HepG2 (cell line): ENCODE results near the gene NELL1.

Experiments
- NFIC ChIP-seq: IDR thresholded peaks from 2 replicates; pipeline ENCODE4 v1.6.1; 2012; ENCODE audit warnings: mild to moderate bottlenecking, low read length, inconsistent platforms
- SETDB1 ChIP-seq: sonication (generic); formaldehyde crosslinking; IDR thresholded peaks from 2 replicates; pipeline ENCODE4 v1.5.1; 2020; ENCODE audit warnings: missing genetic modification reagents, mild to moderate bottlenecking, borderline replicate concordance
- SRF ChIP-seq: IDR thresholded peaks from 2 replicates; pipeline ENCODE4 v1.6.1; 2011; ENCODE audit warnings: mild to moderate bottlenecking, low read depth, low read length, moderate library complexity
- ZNF660 ChIP-seq: sonication (generic); formaldehyde crosslinking; IDR thresholded peaks from 2 replicates; pipeline ENCODE4 v1.5.1; 2020; ENCODE audit warnings: mild to moderate bottlenecking, low read depth, missing genetic modification reagents, borderline replicate concordance
- TF ChIP-seq, protein P1 (sequence below): sonication (generic); formaldehyde crosslinking; IDR thresholded peaks from 2 replicates; pipeline ENCODE4 v1.5.0; 2020; ENCODE audit warnings: mild to moderate bottlenecking, missing genetic modification reagents, moderate library complexity

DNA sequence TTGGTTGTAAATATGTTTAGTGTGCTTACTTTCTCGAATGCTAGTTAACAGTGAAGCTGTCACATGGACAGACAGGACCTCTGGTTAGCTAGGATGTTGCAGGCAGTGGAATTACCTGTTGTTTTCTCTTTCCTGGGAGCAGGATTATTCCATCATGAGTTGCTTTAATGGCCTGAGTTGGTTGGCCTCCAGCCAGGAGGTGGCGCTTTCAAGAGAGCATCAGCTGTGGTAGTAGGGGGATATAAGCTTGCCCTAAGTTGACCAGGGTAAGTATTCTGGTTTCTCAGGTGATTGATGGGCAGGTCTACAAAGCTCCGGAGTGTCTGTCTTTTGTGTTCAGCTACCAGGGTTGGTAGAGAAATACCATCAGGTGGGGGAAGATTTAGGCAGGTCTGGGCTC, 43.5 kb downstream of the NELL1 start:
- TF ChIP-seq, protein P1, sequence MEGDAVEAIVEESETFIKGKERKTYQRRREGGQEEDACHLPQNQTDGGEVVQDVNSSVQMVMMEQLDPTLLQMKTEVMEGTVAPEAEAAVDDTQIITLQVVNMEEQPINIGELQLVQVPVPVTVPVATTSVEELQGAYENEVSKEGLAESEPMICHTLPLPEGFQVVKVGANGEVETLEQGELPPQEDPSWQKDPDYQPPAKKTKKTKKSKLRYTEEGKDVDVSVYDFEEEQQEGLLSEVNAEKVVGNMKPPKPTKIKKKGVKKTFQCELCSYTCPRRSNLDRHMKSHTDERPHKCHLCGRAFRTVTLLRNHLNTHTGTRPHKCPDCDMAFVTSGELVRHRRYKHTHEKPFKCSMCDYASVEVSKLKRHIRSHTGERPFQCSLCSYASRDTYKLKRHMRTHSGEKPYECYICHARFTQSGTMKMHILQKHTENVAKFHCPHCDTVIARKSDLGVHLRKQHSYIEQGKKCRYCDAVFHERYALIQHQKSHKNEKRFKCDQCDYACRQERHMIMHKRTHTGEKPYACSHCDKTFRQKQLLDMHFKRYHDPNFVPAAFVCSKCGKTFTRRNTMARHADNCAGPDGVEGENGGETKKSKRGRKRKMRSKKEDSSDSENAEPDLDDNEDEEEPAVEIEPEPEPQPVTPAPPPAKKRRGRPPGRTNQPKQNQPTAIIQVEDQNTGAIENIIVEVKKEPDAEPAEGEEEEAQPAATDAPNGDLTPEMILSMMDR (CRISPR knock-in tag) = no peak
- TF ChIP-seq SRF (no peak), ZNF660 (no peak), SETDB1 (CRISPR knock-in tag) (no peak), NFIC (no peak)
